PC-9 (cell line): ENCODE measurements around the gene RGS3.

Source experiments
- CTCF ChIP-seq: fragments of 200-600 bp; sonication (generic); conservative IDR thresholded peaks from 2 replicates; pipeline ENCODE4 v1.6.1; 2017; ENCODE audit warnings: mixed run types, antibody characterized with exemption, mild to moderate bottlenecking, moderate library complexity
- EZH2 ChIP-seq: fragments of 200-600 bp; sonication (generic); IDR thresholded peaks from 2 replicates; pipeline ENCODE4 v1.8.0; 2017; ENCODE audit warnings: antibody characterized with exemption, low read depth

GRCh38 chr9:113507256-113507655 is 43.7 kb downstream of the RGS3 start:
- TF ChIP-seq CTCF (no peak), EZH2 (no peak)
